ENCODE measurements around the gene HSDL2. TPM values are rescaled to one million over a fixed set of nuclear protein-coding genes. Genes with fewer than 3 reads are reported as not detected.

HSDL2 gene
- total RNA-seq, 6 experiments from 2014 or later = 65.8 to 96.8 (median 79.8) TPM

DNA sequence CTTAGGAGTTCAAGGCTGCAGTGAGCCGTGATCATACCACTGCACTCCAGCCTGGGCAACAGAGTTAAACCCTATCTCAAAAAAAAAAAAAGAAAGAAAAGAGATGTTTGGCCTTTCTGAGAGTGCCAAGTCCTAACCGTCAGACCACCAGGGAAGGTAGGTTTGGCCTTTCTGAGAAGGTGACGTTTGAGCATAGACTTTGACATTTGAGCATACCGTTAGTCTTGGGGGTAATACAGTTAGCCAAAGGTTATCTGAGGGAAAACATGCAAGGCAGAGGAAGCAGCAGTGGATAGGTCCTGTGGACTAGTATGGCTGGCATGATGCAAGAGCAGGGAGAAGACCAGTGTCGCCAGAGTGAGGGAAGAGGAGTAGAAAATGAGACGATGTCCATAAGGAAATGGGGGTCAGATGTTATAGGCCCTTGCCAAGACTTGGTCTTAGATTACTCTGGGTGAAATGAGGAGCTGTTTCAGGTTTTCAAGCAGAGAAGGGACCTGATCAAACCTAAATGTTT, 50.2 kb downstream of the HSDL2 start:
- H3K36me3 ChIP-seq = peaks cover 0 to 5% (median 2%) of the 10 kb centered on the region in 4 donors
- intact Hi-C loops (cut with DNase I) = no loop called here
- H3K9me3 ChIP-seq = no peaks in the 10 kb centered on the region

DNA sequence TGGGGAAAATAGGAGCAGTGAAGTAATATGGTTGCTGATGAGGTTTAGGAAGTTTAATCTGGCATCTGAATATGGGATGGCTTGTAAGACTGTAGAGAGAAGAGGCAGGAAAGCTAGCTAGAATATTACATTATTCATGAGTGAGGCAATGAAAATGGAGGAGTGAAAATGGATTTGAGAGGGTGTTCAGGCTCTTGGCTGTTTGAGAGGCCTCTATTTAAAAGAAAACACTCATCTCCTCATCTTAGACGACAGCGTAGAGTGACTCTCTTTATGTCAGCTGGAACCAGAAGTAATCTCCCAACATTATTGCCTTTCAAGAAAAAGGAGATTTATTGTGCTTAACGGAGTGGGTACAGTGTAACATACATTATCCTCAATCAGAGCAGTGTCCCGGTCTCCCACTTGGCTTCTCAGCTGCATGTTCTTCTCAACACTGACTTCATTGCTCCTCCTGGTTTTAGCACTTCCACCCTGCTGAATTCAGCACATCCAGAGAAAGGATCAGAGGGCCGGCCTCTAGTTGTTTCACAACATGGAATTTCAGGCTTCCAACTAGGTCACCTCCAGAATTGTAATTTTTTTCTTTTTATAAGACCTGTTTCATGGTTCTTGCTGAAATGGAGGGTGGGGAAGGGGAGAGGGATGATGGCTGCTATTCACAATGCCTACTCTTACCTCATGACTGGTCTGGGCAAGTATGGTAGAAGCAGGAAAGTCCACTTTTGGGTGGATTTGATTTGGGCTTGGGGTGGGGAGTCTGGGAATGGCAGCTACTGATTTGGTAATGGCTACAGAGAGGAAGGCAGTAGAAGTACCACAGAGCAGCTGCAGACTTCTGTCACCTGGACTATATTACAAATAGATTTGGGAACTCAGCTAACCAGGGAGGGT, 53.8 kb downstream of the HSDL2 start:
- H3K4me3 ChIP-seq = no peak overlapping the region
- ATAC-seq (no peak), DNase-seq (no peak)
- no peaks in the 10 kb centered on the region for H3K27me3 ChIP-seq
- no peaks in the 10 kb centered on the region for H3K4me1 ChIP-seq
- intact Hi-C loops (cut with DNase I) = no loop called here
- H3K27ac ChIP-seq = no peak overlapping the region
- H3K9me3 ChIP-seq = no peaks in the 10 kb centered on the region
- peaks cover 0 to 5% (median 3%) of the 10 kb centered on the region in 4 donors for H3K36me3 ChIP-seq
- WGBS (ENCODE audit: insufficient coverage, low coverage, low lambda C conversion rate, missing lambda C conversion rate) = 79% methylated on average over 3 of the region's 5 CpGs
- TF ChIP-seq, protein P1, sequence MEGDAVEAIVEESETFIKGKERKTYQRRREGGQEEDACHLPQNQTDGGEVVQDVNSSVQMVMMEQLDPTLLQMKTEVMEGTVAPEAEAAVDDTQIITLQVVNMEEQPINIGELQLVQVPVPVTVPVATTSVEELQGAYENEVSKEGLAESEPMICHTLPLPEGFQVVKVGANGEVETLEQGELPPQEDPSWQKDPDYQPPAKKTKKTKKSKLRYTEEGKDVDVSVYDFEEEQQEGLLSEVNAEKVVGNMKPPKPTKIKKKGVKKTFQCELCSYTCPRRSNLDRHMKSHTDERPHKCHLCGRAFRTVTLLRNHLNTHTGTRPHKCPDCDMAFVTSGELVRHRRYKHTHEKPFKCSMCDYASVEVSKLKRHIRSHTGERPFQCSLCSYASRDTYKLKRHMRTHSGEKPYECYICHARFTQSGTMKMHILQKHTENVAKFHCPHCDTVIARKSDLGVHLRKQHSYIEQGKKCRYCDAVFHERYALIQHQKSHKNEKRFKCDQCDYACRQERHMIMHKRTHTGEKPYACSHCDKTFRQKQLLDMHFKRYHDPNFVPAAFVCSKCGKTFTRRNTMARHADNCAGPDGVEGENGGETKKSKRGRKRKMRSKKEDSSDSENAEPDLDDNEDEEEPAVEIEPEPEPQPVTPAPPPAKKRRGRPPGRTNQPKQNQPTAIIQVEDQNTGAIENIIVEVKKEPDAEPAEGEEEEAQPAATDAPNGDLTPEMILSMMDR (IDR thresholded peaks at IDR 0.05) = no peak
- TF ChIP-seq POLR2A (IDR thresholded peaks at IDR 0.05) = no peak

More for the DNA sequence above, 50.2 kb downstream of the HSDL2 start:
- ATAC-seq (no peak), DNase-seq (no peak)
- Histone ChIP-seq H3K4me1 (no peaks in the 10 kb centered on the region), H3K4me3 (no peak overlapping the region), H3K27me3 (no peaks in the 10 kb centered on the region), H3K27ac (no peak overlapping the region)
- no peak for TF ChIP-seq POLR2A (IDR thresholded peaks at IDR 0.05)
- TF ChIP-seq, protein P1 (IDR thresholded peaks at IDR 0.05) = no peak
- WGBS (ENCODE audit: insufficient coverage, low coverage, low lambda C conversion rate, missing lambda C conversion rate) = 79% methylated on average over 6 of the region's 6 CpGs

DNA sequence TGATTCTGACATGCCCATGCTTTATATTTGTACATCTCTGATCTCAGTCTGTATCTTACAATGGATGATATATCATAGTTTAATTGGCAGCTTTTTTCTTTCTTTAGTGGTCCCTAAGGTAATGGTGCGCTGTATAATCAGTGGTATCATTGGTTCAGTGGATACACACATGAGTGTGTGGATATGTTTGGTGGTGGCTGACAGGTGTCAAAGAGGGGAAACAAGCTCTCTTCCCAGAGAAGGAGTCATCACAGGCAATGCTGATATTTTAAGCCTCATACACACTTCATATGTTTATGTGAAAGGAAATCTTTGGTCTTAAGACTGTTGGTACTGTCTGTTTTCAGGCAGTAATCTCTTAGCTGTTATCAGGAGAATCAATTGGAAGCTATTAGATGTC, 54.6 kb downstream of the HSDL2 start:
- 100% methylated on average over 1 of the region's 1 CpG for WGBS (ENCODE audit: insufficient coverage, low coverage, low lambda C conversion rate, missing lambda C conversion rate)
- TF ChIP-seq, protein P1 (IDR thresholded peaks at IDR 0.05) = no peak
- intact Hi-C loops (cut with DNase I) = no loop called here
- H3K27ac ChIP-seq = no peak overlapping the region
- DNase-seq (no peak), ATAC-seq (no peak)
- no peaks in the 10 kb centered on the region for H3K9me3 ChIP-seq
- H3K4me3 ChIP-seq = no peak overlapping the region
- peaks cover 0 to 11% (median 3%) of the 10 kb centered on the region in 4 donors for H3K36me3 ChIP-seq
- no peaks in the 10 kb centered on the region for H3K4me1 ChIP-seq
- H3K27me3 ChIP-seq = no peaks in the 10 kb centered on the region

DNA sequence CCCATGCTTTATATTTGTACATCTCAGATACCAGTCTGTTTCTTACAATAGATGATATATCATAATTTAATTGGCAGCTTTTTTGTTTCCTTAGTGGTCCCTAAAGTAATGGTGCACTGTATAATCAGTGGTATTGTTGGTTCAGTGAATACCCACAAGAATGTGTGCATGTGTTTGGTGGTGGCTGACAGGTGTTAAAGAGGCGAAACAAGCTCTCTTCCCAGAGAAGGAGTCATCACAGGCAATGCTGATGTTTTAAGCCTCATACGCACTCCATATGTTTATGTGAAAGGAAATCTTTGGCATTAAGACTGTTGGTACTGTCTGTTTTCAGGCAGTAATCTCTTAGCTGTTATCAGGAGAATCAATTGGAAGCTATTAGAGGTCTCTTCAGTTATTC, 57.5 kb downstream of the HSDL2 start:
- Histone ChIP-seq H3K27me3 (no peaks in the 10 kb centered on the region), H3K9me3 (no peaks in the 10 kb centered on the region), H3K4me3 (no peak overlapping the region), H3K4me1 (no peaks in the 10 kb centered on the region), H3K27ac (no peak overlapping the region), H3K36me3 (peaks cover 0 to 32% (median 6%) of the 10 kb centered on the region in 4 donors)
- 100% methylated on average over 2 of the region's 2 CpGs for WGBS (ENCODE audit: insufficient coverage, low coverage, low lambda C conversion rate, missing lambda C conversion rate)
- ATAC-seq (no peak), DNase-seq (no peak)
- TF ChIP-seq, protein P1 (IDR thresholded peaks at IDR 0.05) = no peak
- no peak for TF ChIP-seq POLR2A (IDR thresholded peaks at IDR 0.05)
- intact Hi-C loops (cut with DNase I) = no loop called here
